GM18861 (cell line): ENCODE results near the gene CYP1B1.
"Not testable (repeated sequence)": the region's sequence is repeated elsewhere in the genome, so short reads cannot be mapped to it uniquely, and the experiment has no call there.

Experiments
- ATAC-seq: cut with Tn5 transposase; IDR thresholded peaks from one replicate; pipeline ENCODE4 v1.9.1; 2021; ENCODE audit not compliant: unreplicated experiment

The CYP1B1 gene

GRCh38 chr2:38099099-38100028 lies 23.4 kb upstream of the CYP1B1 start:
- no peak for ATAC-seq

- ATAC-seq = no peak
These were observed 22.6 kb upstream of the CYP1B1 start for GRCh38 chr2:38098421-38099098.

- no peak for ATAC-seq
These were observed 22.0 kb upstream of the CYP1B1 start for GRCh38 chr2:38097988-38098385.

- ATAC-seq = no peak
These were observed 21.5 kb upstream of the CYP1B1 start for GRCh38 chr2:38097258-38097987.

GRCh38 chr2:38095996-38096861 lies 20.3 kb upstream of the CYP1B1 start:
- ATAC-seq = no peak

- no peak for ATAC-seq
These were observed 19.4 kb upstream of the CYP1B1 start for GRCh38 chr2:38095079-38095995.

- no peak for ATAC-seq
These were observed 17.7 kb upstream of the CYP1B1 start for GRCh38 chr2:38093527-38094165.

- no peak for ATAC-seq
These were observed 16.4 kb upstream of the CYP1B1 start for GRCh38 chr2:38092196-38092902.

GRCh38 chr2:38091760-38092159 lies 15.8 kb upstream of the CYP1B1 start:
- no peak for ATAC-seq

GRCh38 chr2:38090928-38091327 lies 15.0 kb upstream of the CYP1B1 start:
- ATAC-seq = no peak

GRCh38 chr2:38090212-38090611 lies 14.3 kb upstream of the CYP1B1 start:
- not testable (repeated sequence) for ATAC-seq

- ATAC-seq = not testable (repeated sequence)
These were observed 10.2 kb upstream of the CYP1B1 start for GRCh38 chr2:38085998-38086698.

GRCh38 chr2:38084556-38084955 lies 8.6 kb upstream of the CYP1B1 start:
- not testable (repeated sequence) for ATAC-seq

GRCh38 chr2:38082727-38083126 lies 6.8 kb upstream of the CYP1B1 start:
- not testable (repeated sequence) for ATAC-seq

GRCh38 chr2:38080346-38080745 lies 4.4 kb upstream of the CYP1B1 start:
- ATAC-seq = no peak

- ATAC-seq = no peak
These were observed 3.4 kb upstream of the CYP1B1 start for GRCh38 chr2:38079116-38080052.

GRCh38 chr2:38077431-38077769 lies 1.4 kb upstream of the CYP1B1 start:
- no peak for ATAC-seq
